NCI-H2196 treated with DMSO at 0.1 percent for 48 hours (cell line): ENCODE results near the gene MED6.

Experiments used
- DNase-seq: peaks from one replicate; lab custom pipeline; 2025; ENCODE audit not compliant: unreplicated experiment; lab: John Stamatoyannopoulos, UW

MED6 gene

GRCh38 chr14:70600382-70601157, at the start of gene MED6:
Gene MED6, minus strand, starts transcription at chr14:70600655. Its CDS starts 18 bp downstream, at chr14:70600637.
- peak; percentile 92 for DNase-seq

GRCh38 chr14:70649803-70650202, 49.3 kb upstream of the MED6 start:
- no peak for DNase-seq

- DNase-seq = no peak
Observed at GRCh38 chr14:70648346-70648745, 47.9 kb upstream of the MED6 start.

- DNase-seq = no peak
Observed at GRCh38 chr14:70646705-70647104, 46.2 kb upstream of the MED6 start.

- DNase-seq = no peak
Observed at GRCh38 chr14:70645892-70646291, 45.4 kb upstream of the MED6 start.

- no peak for DNase-seq
Observed at GRCh38 chr14:70643967-70644366, 43.5 kb upstream of the MED6 start.

GRCh38 chr14:70642303-70643235, 42.1 kb upstream of the MED6 start:
- no peak for DNase-seq

GRCh38 chr14:70641548-70642302, 41.3 kb upstream of the MED6 start, which contains the start of gene TTC9:
Gene TTC9, plus strand, starts transcription at chr14:70641916. Its CDS starts 214 bp downstream, at chr14:70642130.
- DNase-seq = no peak

GRCh38 chr14:70640938-70641547, 40.6 kb upstream of the MED6 start:
- DNase-seq = peak; percentile 62

GRCh38 chr14:70638416-70638815, 38.0 kb upstream of the MED6 start:
- DNase-seq = no peak

- no peak for DNase-seq
Observed at GRCh38 chr14:70635971-70636595, 35.6 kb upstream of the MED6 start.

GRCh38 chr14:70631948-70632347, 31.5 kb upstream of the MED6 start:
- no peak for DNase-seq

GRCh38 chr14:70624972-70625371, 24.5 kb upstream of the MED6 start:
- no peak for DNase-seq

- peak; percentile 1 for DNase-seq
Observed at GRCh38 chr14:70622111-70622712, 21.8 kb upstream of the MED6 start.

GRCh38 chr14:70619708-70620107, 19.3 kb upstream of the MED6 start:
- DNase-seq = no peak

- no peak for DNase-seq
Observed at GRCh38 chr14:70618314-70618713, 17.9 kb upstream of the MED6 start.

GRCh38 chr14:70616646-70617045, 16.2 kb upstream of the MED6 start:
- no peak for DNase-seq

- DNase-seq = no peak
Observed at GRCh38 chr14:70611216-70611615, 10.8 kb upstream of the MED6 start.

- DNase-seq = no peak
Observed at GRCh38 chr14:70602254-70602653, 1.8 kb upstream of the MED6 start.

GRCh38 chr14:70601162-70601561, 707 bp upstream of the MED6 start:
- no peak for DNase-seq
